BLaER1 treated with 17β-estradiol and CSF1 and Interleukin-3, amounts not matched to agents 10 nM and 100 nM (cell line): Measurements from ENCODE around the gene SURF2.
"Not testable (repeated sequence)": the region's sequence is repeated elsewhere in the genome, so short reads cannot be mapped to it uniquely, and the experiment has no call there.

ENCODE experiments used
- H3K27ac ChIP-seq, 11 experiments: shearing (Covaris generic); formaldehyde crosslinking; 2 replicates each; pipeline ENCODE4 v1.8.1; 2022
- H3K27me3 ChIP-seq, 11 experiments: shearing (Covaris generic); formaldehyde crosslinking; 2 replicates each; pipeline ENCODE4 v1.8.1; 2022
- H3K36me3 ChIP-seq, 11 experiments: shearing (Covaris generic); formaldehyde crosslinking; 2 replicates each; pipeline ENCODE4 v1.8.1; 2022
- H3K4me1 ChIP-seq, 10 experiments: shearing (Covaris generic); formaldehyde crosslinking; 2 replicates each; pipeline ENCODE4 v1.8.1; 2022
- H3K4me2 ChIP-seq, 11 experiments: shearing (Covaris generic); formaldehyde crosslinking; 2 replicates each; pipeline ENCODE4 v1.8.1; 2022
- H3K4me3 ChIP-seq, 10 experiments: shearing (Covaris generic); formaldehyde crosslinking; 2 replicates each; pipeline ENCODE4 v1.8.1; 2022
- H3K9ac ChIP-seq, 11 experiments: shearing (Covaris generic); formaldehyde crosslinking; 2 replicates each; pipeline ENCODE4 v1.8.1; 2022
- H3K9me3 ChIP-seq, 11 experiments: shearing (Covaris generic); formaldehyde crosslinking; replicated peaks in 1 of 11; 2 replicates each; pipeline ENCODE4 v1.8.1; 2022
- H4K20me1 ChIP-seq, 11 experiments: shearing (Covaris generic); formaldehyde crosslinking; 2 replicates each; pipeline ENCODE4 v1.8.1; 2022
- Cebpa-rat ChIP-seq, 11 experiments: shearing (Covaris generic); IDR thresholded peaks; 2 replicates each; pipeline ENCODE4 v1.8.1; 2022

The SURF2 gene

DNA sequence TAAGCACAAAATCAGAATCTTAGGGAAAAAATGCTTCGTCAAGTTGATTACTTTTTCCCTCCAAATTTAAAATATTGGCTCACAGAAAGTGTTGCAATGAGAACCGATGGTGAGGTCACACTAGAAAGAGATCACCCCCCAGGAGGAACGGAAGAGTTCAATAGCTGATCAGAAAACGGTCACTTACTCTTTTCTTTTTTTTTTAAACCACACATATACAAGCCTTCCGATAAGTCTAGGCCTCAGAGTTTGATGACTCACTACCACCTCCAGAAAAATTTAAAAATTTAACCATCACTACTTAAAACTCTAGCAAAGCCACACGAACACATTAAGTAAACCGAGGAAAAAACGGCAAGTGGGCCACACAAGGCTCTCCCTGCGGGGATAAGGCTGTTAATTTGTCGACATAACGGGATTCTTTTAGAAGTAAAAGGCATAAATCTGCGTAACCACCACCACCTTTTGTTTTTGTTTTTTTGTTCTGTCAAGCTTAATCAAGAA, 18.3 kb downstream of the SURF2 start:
- H3K27me3 ChIP-seq: no peaks in the 10 kb centered on the region
- peak overlapping the region; percentile 91 to 99 (median 96) for H3K4me3 ChIP-seq
- H3K4me2 ChIP-seq: peak overlapping the region; percentile 66 to 99 (median 86)
- peak overlapping the region; percentile 96 to 100 (median 98) for H3K9ac ChIP-seq
- H3K9me3 ChIP-seq: peaks cover 0 to 14% (median 9%) of the 10 kb centered on the region in 11 experiments; a peak in 15 of 22 replicates
- TF ChIP-seq Cebpa-rat (IDR thresholded peaks at IDR 0.05): no peak
- H3K36me3 ChIP-seq: peaks cover 32 to 46% (median 43%) of the 10 kb centered on the region in 11 experiments
- H4K20me1 ChIP-seq: peaks cover 48 to 62% (median 59%) of the 10 kb centered on the region in 11 experiments
- H3K27ac ChIP-seq: peak overlapping the region; percentile 93 to 99 (median 97)
- H3K4me1 ChIP-seq: peaks cover 37 to 61% (median 57%) of the 10 kb centered on the region in 10 experiments

DNA sequence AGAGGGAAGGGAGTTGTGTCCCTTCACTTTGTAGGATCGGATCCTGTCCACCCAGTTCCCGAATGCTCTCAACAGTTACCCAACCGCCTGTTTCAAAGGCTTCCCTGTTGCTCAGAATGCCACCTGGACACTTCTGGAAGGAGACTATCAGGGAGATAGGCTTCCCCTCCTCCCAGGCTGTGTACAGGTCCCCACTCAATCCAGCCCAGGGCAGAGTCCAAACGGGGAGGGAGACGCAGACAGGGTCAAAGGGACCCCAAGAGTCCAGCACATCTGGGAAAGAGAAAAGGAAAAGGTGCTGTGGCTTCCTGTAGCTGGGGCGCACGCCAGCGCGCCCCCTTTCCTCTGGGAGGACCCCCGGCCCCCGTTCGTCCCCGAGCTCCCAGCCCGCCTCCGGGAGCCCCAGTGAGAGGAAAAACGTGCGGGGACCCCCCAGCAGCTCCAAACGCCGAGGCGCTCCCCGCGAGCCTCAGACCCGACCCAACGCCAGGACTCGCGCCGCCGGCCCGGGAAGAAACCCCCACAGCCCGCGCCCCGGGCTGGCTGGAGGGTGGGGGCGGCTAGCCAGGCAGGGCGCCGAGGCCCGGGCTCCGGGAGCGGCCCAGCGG, 18.9 kb downstream of the SURF2 start:
- H3K9ac ChIP-seq: peak overlapping the region; percentile 96 to 100 (median 98)
- peak overlapping the region; percentile 93 to 99 (median 97) for H3K27ac ChIP-seq
- peaks cover 0 to 14% (median 9%) of the 10 kb centered on the region in 11 experiments; a peak in 15 of 22 replicates for H3K9me3 ChIP-seq
- H3K36me3 ChIP-seq: peaks cover 26 to 40% (median 38%) of the 10 kb centered on the region in 11 experiments
- TF ChIP-seq Cebpa-rat (IDR thresholded peaks at IDR 0.05): no peak
- H3K4me2 ChIP-seq: peak overlapping the region; percentile 66 to 99 (median 86)
- H3K4me3 ChIP-seq: peak overlapping the region; percentile 91 to 99 (median 96)
- H3K4me1 ChIP-seq: peaks cover 37 to 55% (median 51%) of the 10 kb centered on the region in 10 experiments
- no peaks in the 10 kb centered on the region for H3K27me3 ChIP-seq
- H4K20me1 ChIP-seq: peaks cover 42 to 56% (median 53%) of the 10 kb centered on the region in 11 experiments

DNA sequence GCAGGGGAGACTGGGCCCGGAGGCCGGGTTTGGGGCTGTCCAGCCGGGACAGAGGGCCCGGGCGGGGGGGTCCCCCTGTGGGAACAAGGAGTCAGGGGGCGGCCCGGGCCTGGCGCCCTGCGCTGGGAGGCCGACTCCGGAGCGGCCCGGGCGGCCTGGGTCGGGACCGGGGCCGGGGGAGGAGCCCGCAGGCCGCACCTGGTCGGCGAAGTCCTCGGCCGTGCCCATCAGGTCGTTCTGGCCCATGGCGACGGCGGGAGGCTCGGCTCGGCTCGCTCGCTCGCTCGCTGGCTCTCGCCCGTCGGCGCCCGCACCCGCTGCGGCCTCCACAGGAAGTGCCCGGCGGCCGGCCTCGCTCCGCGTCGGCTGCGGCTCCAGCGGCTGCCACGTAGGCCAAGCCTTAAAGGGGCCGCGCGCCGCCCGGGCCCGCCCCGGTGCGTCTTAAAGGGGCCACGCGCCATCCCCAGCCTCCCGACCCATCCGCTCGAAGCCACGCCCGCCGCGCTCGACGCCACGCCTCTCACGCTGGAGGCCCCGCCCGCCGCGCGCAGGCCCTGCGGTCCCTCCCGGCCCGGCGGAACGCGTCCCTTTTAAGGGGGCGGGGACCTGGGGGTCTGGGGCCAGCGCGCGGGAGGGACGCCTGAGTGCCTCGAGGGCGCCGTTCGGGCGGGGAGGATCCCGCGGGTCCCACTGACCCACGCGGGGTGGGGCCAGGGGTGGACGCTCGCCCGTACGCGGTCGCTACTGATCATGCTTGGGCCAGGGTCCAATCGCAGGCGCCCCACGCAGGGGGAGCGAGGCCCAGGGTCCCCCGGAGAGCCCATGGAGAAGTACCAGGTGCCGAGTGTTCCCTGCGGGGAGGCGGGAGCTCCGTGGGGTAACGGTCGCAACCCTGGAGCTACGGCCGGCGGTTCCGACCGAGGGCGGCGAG, 19.6 kb downstream of the SURF2 start, which contains the start of the genes STKLD1 and SURF4:
Gene STKLD1, plus strand, starts transcription at position 643 of the 931 bp plus-strand sequence. Its CDS starts 108 bp downstream, at position 751.
Gene SURF4, minus strand, starts transcription at position 337 of the 931 bp plus-strand sequence. Its CDS starts 91 bp downstream, at position 246.
- Histone ChIP-seq H3K36me3 (peaks cover 19 to 33% (median 30%) of the 10 kb centered on the region in 11 experiments), H3K27ac (peak within 1 kb of the TSS; percentile 93 to 99 (median 97)), H3K27me3 (no peaks in the 10 kb centered on the region), H3K4me3 (peak within 1 kb of the TSS; percentile 91 to 99 (median 96)), H3K4me2 (peak within 1 kb of the TSS; percentile 89 to 100 (median 98)), H3K9me3 (peaks cover 0 to 14% (median 9%) of the 10 kb centered on the region in 11 experiments; a peak in 15 of 22 replicates), H4K20me1 (peaks cover 35 to 49% (median 46%) of the 10 kb centered on the region in 11 experiments), H3K9ac (peak within 1 kb of the TSS; percentile 96 to 100 (median 98)), H3K4me1 (peaks cover 35 to 47% (median 44%) of the 10 kb centered on the region in 10 experiments)
- no peak for TF ChIP-seq Cebpa-rat (IDR thresholded peaks at IDR 0.05)

DNA sequence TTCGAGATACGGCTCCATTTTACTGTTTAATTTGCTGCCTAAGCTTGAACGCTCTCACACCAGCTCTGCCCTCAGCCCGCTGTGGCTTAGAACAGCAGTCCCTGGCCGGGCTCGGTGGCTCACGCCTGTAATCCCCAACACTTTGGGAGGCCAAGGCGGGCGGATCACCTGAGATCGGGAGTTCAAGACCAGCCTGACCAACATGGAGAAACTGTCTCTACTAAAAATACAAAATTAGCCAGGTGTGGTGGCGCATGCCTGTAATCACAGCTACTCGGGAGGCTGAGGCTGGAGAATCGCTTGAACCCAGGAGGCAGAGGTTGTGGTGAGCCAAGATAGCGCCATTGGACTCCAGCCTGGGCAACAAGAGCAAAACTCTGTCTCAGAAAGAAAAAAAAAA, 20.9 kb downstream of the SURF2 start:
- H3K27ac ChIP-seq, H3K27me3 ChIP-seq: not testable (repeated sequence)
- 0 out of 20 replicates have a peak overlapping the region, but pooled peaks of 2 of the 10 experiments have one; percentile 92 to 94 for H3K4me3 ChIP-seq

GRCh38 chr9:133377721-133378216, 21.4 kb downstream of the SURF2 start:
- no peak overlapping the region for H3K27ac ChIP-seq
- TF ChIP-seq Cebpa-rat (IDR thresholded peaks at IDR 0.05): no peak; a peak in 1 of 22 replicates
- H3K36me3 ChIP-seq: peaks cover 10 to 15% (median 12%) of the 10 kb centered on the region in 11 experiments
- no peak overlapping the region for H3K9ac ChIP-seq
- peaks cover 17 to 30% (median 26%) of the 10 kb centered on the region in 10 experiments for H3K4me1 ChIP-seq
- no peaks in the 10 kb centered on the region for H3K27me3 ChIP-seq
- no peak overlapping the region for H3K4me2 ChIP-seq
- peaks cover 0 to 14% (median 9%) of the 10 kb centered on the region in 11 experiments; a peak in 15 of 22 replicates for H3K9me3 ChIP-seq
- H3K4me3 ChIP-seq: no peak overlapping the region
- H4K20me1 ChIP-seq: peaks cover 17 to 31% (median 28%) of the 10 kb centered on the region in 11 experiments

More for the DNA sequence above, 20.9 kb downstream of the SURF2 start:
- Histone ChIP-seq H4K20me1 (peaks cover 22 to 36% (median 33%) of the 10 kb centered on the region in 11 experiments), H3K4me1 (peaks cover 22 to 34% (median 31%) of the 10 kb centered on the region in 10 experiments), H3K9ac (peak overlapping the region in 2 of 11 experiments; percentile 97 to 99; a peak in 2 of 22 replicates), H3K36me3 (peaks cover 15 to 20% (median 17%) of the 10 kb centered on the region in 11 experiments), H3K9me3 (peaks cover 0 to 14% (median 9%) of the 10 kb centered on the region in 11 experiments; a peak in 15 of 22 replicates), H3K4me2 (peak overlapping the region in 10 of 11 experiments; percentile 89 to 100 (median 98); a peak in 13 of 22 replicates)

GRCh38 chr9:133378408-133378962, 22.1 kb downstream of the SURF2 start:
- H3K27me3 ChIP-seq: no peaks in the 10 kb centered on the region
- H4K20me1 ChIP-seq: peaks cover 10 to 24% (median 21%) of the 10 kb centered on the region in 11 experiments; a peak in 20 of 22 replicates
- no peak overlapping the region for H3K27ac ChIP-seq
- peaks cover 10 to 22% (median 19%) of the 10 kb centered on the region in 10 experiments for H3K4me1 ChIP-seq
- H3K9me3 ChIP-seq: peaks cover 0 to 14% (median 9%) of the 10 kb centered on the region in 11 experiments; a peak in 15 of 22 replicates
- H3K36me3 ChIP-seq: peaks cover 3 to 8% (median 5%) of the 10 kb centered on the region in 11 experiments; a peak in 21 of 22 replicates
- H3K4me3 ChIP-seq: no peak overlapping the region
- H3K9ac ChIP-seq: no peak overlapping the region
- H3K4me2 ChIP-seq: no peak overlapping the region
- no peak for TF ChIP-seq Cebpa-rat (IDR thresholded peaks at IDR 0.05)

- Histone ChIP-seq H3K27ac (no peak overlapping the region), H3K9me3 (peaks cover 0 to 14% (median 9%) of the 10 kb centered on the region in 11 experiments; a peak in 15 of 22 replicates), H3K4me3 (no peak overlapping the region), H3K36me3 (no peaks in the 10 kb centered on the region), H3K4me1 (peaks cover under 1 to 13% (median 10%) of the 10 kb centered on the region in 10 experiments; a peak in 19 of 20 replicates), H4K20me1 (peaks cover under 1 to 14% (median 11%) of the 10 kb centered on the region in 11 experiments; a peak in 18 of 22 replicates), H3K9ac (no peak overlapping the region), H3K27me3 (no peaks in the 10 kb centered on the region), H3K4me2 (no peak overlapping the region)
- no peak for TF ChIP-seq Cebpa-rat (IDR thresholded peaks at IDR 0.05)
These were observed 23.1 kb downstream of the SURF2 start for GRCh38 chr9:133379153-133380086.
